Measurements from ENCODE around the gene CLTCL1.

- TF ChIP-seq GATA3 (IDR thresholded peaks at IDR 0.05; ENCODE audit: low read depth, low read length) (no peak), GATA2 (IDR thresholded peaks at IDR 0.05; ENCODE audit: low read depth, low read length) (no peak)
Measured at GRCh38 chr22:19199479-19199878, 92.0 kb downstream of the CLTCL1 start.

Measured in SH-SY5Y (cell line).